GM21723 (cell line): ENCODE data around the gene ALDH9A1.
"Not testable (repeated sequence)": the region's sequence is repeated elsewhere in the genome, so short reads cannot be mapped to it uniquely, and the experiment has no call there.

Source experiments
- ATAC-seq: cut with Tn5 transposase; IDR thresholded peaks from one replicate; pipeline ENCODE4 v1.9.1; 2021; ENCODE audit warnings: mild to moderate bottlenecking, moderate library complexity; ENCODE audit not compliant: unreplicated experiment

The ALDH9A1 gene

GRCh38 chr1:165688046-165688445 is 10.3 kb downstream of the ALDH9A1 start:
- ATAC-seq, result no peak

- ATAC-seq, result no peak
These were observed 11.4 kb downstream of the ALDH9A1 start for GRCh38 chr1:165686971-165687433.

- ATAC-seq, result no peak
These were observed 12.0 kb downstream of the ALDH9A1 start for GRCh38 chr1:165686121-165686970.

GRCh38 chr1:165683848-165684485 is 14.4 kb downstream of the ALDH9A1 start:
- no peak for ATAC-seq

GRCh38 chr1:165680773-165681172 is 17.6 kb downstream of the ALDH9A1 start:
- ATAC-seq, result not testable (repeated sequence)

- no peak for ATAC-seq
These were observed 18.1 kb downstream of the ALDH9A1 start for GRCh38 chr1:165680303-165680702.

- ATAC-seq, result no peak
These were observed 18.9 kb downstream of the ALDH9A1 start for GRCh38 chr1:165679282-165680036.

- no peak for ATAC-seq
These were observed 19.9 kb downstream of the ALDH9A1 start for GRCh38 chr1:165678509-165678908.

- ATAC-seq, result no peak
These were observed 22.6 kb downstream of the ALDH9A1 start for GRCh38 chr1:165675794-165676193.

GRCh38 chr1:165674599-165674998 is 23.8 kb downstream of the ALDH9A1 start:
- ATAC-seq, result no peak

GRCh38 chr1:165671526-165671925 is 26.8 kb downstream of the ALDH9A1 start:
- ATAC-seq, result no peak

- no peak for ATAC-seq
These were observed 30.2 kb downstream of the ALDH9A1 start for GRCh38 chr1:165668184-165668583.

GRCh38 chr1:165666152-165666825 is 32.1 kb downstream of the ALDH9A1 start:
- no peak for ATAC-seq

- no peak for ATAC-seq
These were observed 36.2 kb downstream of the ALDH9A1 start for GRCh38 chr1:165662186-165662585.

- no peak for ATAC-seq
These were observed 36.7 kb downstream of the ALDH9A1 start for GRCh38 chr1:165661703-165662102.

GRCh38 chr1:165659581-165659895 is 38.8 kb downstream of the ALDH9A1 start:
- ATAC-seq, result no peak

- not testable (repeated sequence) for ATAC-seq
These were observed 39.4 kb downstream of the ALDH9A1 start for GRCh38 chr1:165658766-165659580.

- no peak for ATAC-seq
These were observed 47.3 kb downstream of the ALDH9A1 start for GRCh38 chr1:165650981-165651625.

GRCh38 chr1:165648919-165649572 is 49.3 kb downstream of the ALDH9A1 start:
- no peak for ATAC-seq
